Mesenchymal stem cell (in vitro differentiated cells and primary cell): Measurements from ENCODE around the gene NR1I3.

Experiments
- DNase-seq: peaks from one replicate; pipeline ENCODE4 v3.0.0-alpha.2; 2013
- H2AFZ ChIP-seq: one replicate; pipeline ENCODE4 v1.6.1; 2013; ENCODE audit warnings: low read depth, mild to moderate bottlenecking, control low read depth, inconsistent platforms, low read length, moderate library complexity
- H2AK5ac ChIP-seq: 2 replicates; pipeline ENCODE4 v1.6.1; 2013; ENCODE audit warnings: low read length, moderate library complexity, mild to moderate bottlenecking, inconsistent platforms; ENCODE audit not compliant: severe bottlenecking
- H2BK120ac ChIP-seq: one replicate; pipeline ENCODE4 v1.6.1; 2013; ENCODE audit warnings: low read depth, mild to moderate bottlenecking, inconsistent platforms, low read length, moderate library complexity
- H2BK12ac ChIP-seq, 2 experiments: one replicate each; pipeline ENCODE4 v1.6.1; 2013; ENCODE audit warnings: inconsistent platforms in 2 of 2, low read length in 2 of 2, mild to moderate bottlenecking in 2 of 2, moderate library complexity in 2 of 2, control low read depth in 1 of 2
- H2BK15ac ChIP-seq: one replicate; pipeline ENCODE4 v1.6.1; 2013; ENCODE audit warnings: mild to moderate bottlenecking, low read depth, inconsistent platforms; ENCODE audit not compliant: poor library complexity, severe bottlenecking
- H2BK5ac ChIP-seq: 2 replicates; pipeline ENCODE4 v1.6.1; 2013; ENCODE audit warnings: low read depth, mild to moderate bottlenecking, low read length, control low read depth, inconsistent platforms; ENCODE audit not compliant: poor library complexity, severe bottlenecking
- H3K14ac ChIP-seq, 2 experiments: one replicate each; pipeline ENCODE4 v1.6.1; 2013; ENCODE audit warnings: inconsistent platforms in 2 of 2, low read length in 2 of 2, control low read depth in 1 of 2, mild to moderate bottlenecking in 1 of 2, moderate library complexity in 1 of 2
- H3K18ac ChIP-seq, 2 experiments: one replicate each; pipeline ENCODE4 v1.6.1; 2013; ENCODE audit warnings: inconsistent platforms in 2 of 2, low read length in 2 of 2, control low read depth in 1 of 2, low read depth in 1 of 2, mild to moderate bottlenecking in 1 of 2
- H3K23ac ChIP-seq, 2 experiments: one replicate each; pipeline ENCODE4 v1.6.1; 2013; ENCODE audit warnings: inconsistent platforms in 2 of 2, low read length in 2 of 2, mild to moderate bottlenecking in 2 of 2, moderate library complexity in 2 of 2, control low read depth in 1 of 2
- H3K27ac ChIP-seq: 2 replicates; pipeline ENCODE4 v1.5.1; 2013; ENCODE audit warnings: mild to moderate bottlenecking, moderate library complexity, low read length, control low read depth, inconsistent platforms; ENCODE audit not compliant: poor library complexity, severe bottlenecking
- H3K27me3 ChIP-seq, 2 experiments: 2 replicates each; pipeline versions ENCODE4 v1.6.1 to v1.7.0; 2013; ENCODE audit warnings: low read length in 2 of 2, mild to moderate bottlenecking in 2 of 2, moderate library complexity in 2 of 2, control low read depth in 1 of 2, inconsistent platforms in 1 of 2; ENCODE audit not compliant: control insufficient read depth in 1 of 2, insufficient read depth in 1 of 2
- H3K36me3 ChIP-seq, 2 experiments: 2 replicates each; pipeline versions ENCODE4 v1.6.1 to v1.7.0; 2013; ENCODE audit warnings: low read length in 2 of 2, control low read depth in 1 of 2, inconsistent platforms in 1 of 2, low read depth in 1 of 2, mild to moderate bottlenecking in 1 of 2; ENCODE audit not compliant: insufficient read depth in 2 of 2, control insufficient read depth in 1 of 2
- H3K4ac ChIP-seq, 2 experiments: one replicate each; pipeline ENCODE4 v1.6.1; 2013; ENCODE audit warnings: inconsistent platforms in 2 of 2, low read length in 2 of 2, mild to moderate bottlenecking in 2 of 2, moderate library complexity in 2 of 2, control low read depth in 1 of 2, low read depth in 1 of 2
- H3K4me1 ChIP-seq: 2 replicates; pipeline ENCODE4 v1.6.1; 2013; ENCODE audit warnings: low read depth, low read length, control low read depth; ENCODE audit not compliant: control insufficient read depth, insufficient read depth
- H3K4me2 ChIP-seq: 2 replicates; pipeline ENCODE4 v1.6.1; 2013; ENCODE audit warnings: low read length, mild to moderate bottlenecking, inconsistent platforms; ENCODE audit not compliant: poor library complexity, severe bottlenecking
- H3K4me3 ChIP-seq, 2 experiments: 2 replicates each; pipeline versions ENCODE4 v1.5.1 to v1.7.0; 2013; ENCODE audit warnings: low read length in 2 of 2, mild to moderate bottlenecking in 2 of 2, control low read depth in 1 of 2, low read depth in 1 of 2; ENCODE audit not compliant: insufficient read depth in 1 of 2
- H3K79me1 ChIP-seq: replicated peaks from 2 replicates; pipeline ENCODE4 v1.6.1; 2013; ENCODE audit warnings: mild to moderate bottlenecking, control low read depth, low read length, inconsistent platforms; ENCODE audit not compliant: poor library complexity, severe bottlenecking
- H3K9ac ChIP-seq: 2 replicates; pipeline ENCODE4 v1.7.0; 2013; ENCODE audit warnings: mild to moderate bottlenecking, low read length, moderate library complexity
- H3K9me3 ChIP-seq: 2 replicates; pipeline ENCODE4 v1.7.0; 2013; ENCODE audit warnings: mild to moderate bottlenecking, low read length; ENCODE audit not compliant: control insufficient read depth
- H4K8ac ChIP-seq: one replicate; pipeline ENCODE4 v1.6.1; 2013; ENCODE audit warnings: inconsistent platforms, mild to moderate bottlenecking, low read length, moderate library complexity
- H4K91ac ChIP-seq: one replicate; pipeline ENCODE4 v1.6.1; 2013; ENCODE audit warnings: mild to moderate bottlenecking, low read length, inconsistent platforms
- WGBS: methylation state at CpG from one replicate; pipeline ENCODE4 v1.1.7; 2013; ENCODE audit warnings: mixed read lengths; 5-methylcytosine and 5-hydroxymethylcytosine counted together

The NR1I3 gene

DNA sequence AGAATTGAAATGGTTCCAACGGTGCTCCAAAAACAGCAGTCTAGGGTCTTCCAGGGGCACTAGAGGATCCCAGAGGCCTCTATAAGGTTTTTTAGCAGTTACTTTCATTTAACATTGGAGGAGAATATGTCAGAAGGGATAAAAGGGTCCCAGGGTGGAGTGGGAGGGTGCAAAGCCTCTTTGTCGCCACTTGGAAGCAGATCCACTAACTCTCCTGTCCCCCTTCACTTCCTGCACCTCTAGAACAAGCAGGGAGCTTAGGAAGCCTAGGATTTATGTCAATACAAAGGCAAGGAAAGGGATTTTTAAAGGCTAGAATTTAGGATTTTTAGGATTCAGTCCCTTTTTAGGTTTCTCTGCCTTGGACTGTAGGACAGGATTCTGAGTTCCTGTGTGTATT, 28.8 kb upstream of the NR1I3 start:
- Histone ChIP-seq H3K27ac (no peak overlapping the region), H2BK120ac (no peak overlapping the region), H3K18ac (no peak overlapping the region), H2BK5ac (no peak overlapping the region), H2AK5ac (no peak overlapping the region), H3K9me3 (no peaks in the 10 kb centered on the region), H2AFZ (no peak overlapping the region), H3K27me3 (peaks cover 3 to 31% of the 10 kb centered on the region in 2 experiments), H3K23ac (no peak overlapping the region), H3K79me1 (no peaks in the 10 kb centered on the region), H3K14ac (no peak overlapping the region), H3K4ac (no peak overlapping the region), H4K8ac (no peak overlapping the region), H3K4me2 (no peak overlapping the region), H3K4me3 (no peak overlapping the region), H4K91ac (no peak overlapping the region), H3K4me1 (peaks cover 5% of the 10 kb centered on the region), H2BK12ac (no peak overlapping the region), H3K36me3 (no peaks in the 10 kb centered on the region), H2BK15ac (no peak overlapping the region), H3K9ac (no peak overlapping the region)
- 72% methylated on average over 1 of the region's 2 CpGs for WGBS
- no peak for DNase-seq

DNA sequence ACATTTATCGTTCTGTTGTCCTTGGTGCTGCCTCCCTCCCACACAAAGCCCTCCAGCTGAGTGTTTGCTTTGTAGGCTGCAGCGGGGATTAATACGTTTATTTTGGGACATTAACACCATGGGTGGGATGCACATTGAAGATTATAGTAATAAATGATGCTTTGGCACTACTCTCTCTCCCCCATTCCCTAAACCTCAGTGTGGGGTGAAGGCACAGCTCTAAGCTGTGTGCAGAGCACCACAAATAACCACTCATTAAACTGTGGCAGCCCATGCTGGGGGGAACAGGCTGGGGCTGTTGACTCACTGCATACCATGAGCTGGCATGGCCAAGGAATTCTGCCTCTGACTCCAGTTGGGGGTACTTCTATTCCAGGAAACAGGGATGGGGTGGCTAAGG, 28.2 kb upstream of the NR1I3 start:
- H3K27me3 ChIP-seq = peaks cover 6 to 33% of the 10 kb centered on the region in 2 experiments
- no peak overlapping the region for H3K4me3 ChIP-seq
- H2BK12ac ChIP-seq = no peak overlapping the region
- peaks cover 6% of the 10 kb centered on the region for H3K4me1 ChIP-seq
- H3K36me3 ChIP-seq = no peaks in the 10 kb centered on the region
- H2BK15ac ChIP-seq = no peak overlapping the region
- no peak overlapping the region for H2BK120ac ChIP-seq
- no peak overlapping the region for H3K4me2 ChIP-seq
- H3K9me3 ChIP-seq = no peaks in the 10 kb centered on the region
- no peak overlapping the region for H3K23ac ChIP-seq
- H3K14ac ChIP-seq = no peak overlapping the region
- H2BK5ac ChIP-seq = no peak overlapping the region
- no peak overlapping the region for H4K91ac ChIP-seq
- no peaks in the 10 kb centered on the region for H3K79me1 ChIP-seq
- H3K18ac ChIP-seq = no peak overlapping the region
- no peak overlapping the region for H4K8ac ChIP-seq
- no peak overlapping the region for H3K4ac ChIP-seq
- no CpG with 5 or more reads among the region's 3 CpGs for WGBS
- no peak overlapping the region for H2AFZ ChIP-seq
- no peak overlapping the region for H2AK5ac ChIP-seq
- no peak for DNase-seq
- H3K27ac ChIP-seq = no peak overlapping the region
- no peak overlapping the region for H3K9ac ChIP-seq

DNA sequence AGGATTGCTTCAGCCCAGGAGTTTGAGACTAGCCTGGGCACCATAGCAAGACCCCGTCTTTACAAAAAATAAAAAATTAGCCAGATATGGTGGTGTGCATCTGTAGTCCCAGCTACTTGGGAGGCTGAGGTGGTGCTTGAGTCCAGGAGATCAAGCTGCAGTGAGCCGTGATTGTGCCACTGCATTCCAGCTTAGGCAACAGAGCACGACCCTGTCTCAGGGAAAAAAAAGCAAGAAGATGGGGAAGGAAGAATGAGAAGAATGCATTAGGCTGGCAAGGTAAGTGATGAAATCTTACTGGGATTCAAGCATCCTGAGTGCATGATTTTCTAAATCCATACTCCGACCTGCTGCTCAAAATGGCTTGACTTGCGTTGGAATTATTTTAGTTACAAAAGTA, 27.3 kb upstream of the NR1I3 start:
- H3K23ac ChIP-seq = no peak overlapping the region
- no peak overlapping the region for H4K8ac ChIP-seq
- H3K4me3 ChIP-seq = no peak overlapping the region
- no peak overlapping the region for H2BK15ac ChIP-seq
- H3K4ac ChIP-seq = no peak overlapping the region
- no peak overlapping the region for H2AK5ac ChIP-seq
- no peak overlapping the region for H3K4me2 ChIP-seq
- WGBS = 93% methylated on average over 5 of the region's 5 CpGs
- peaks cover 15 to 42% of the 10 kb centered on the region in 2 experiments for H3K27me3 ChIP-seq
- H3K36me3 ChIP-seq = no peaks in the 10 kb centered on the region
- no peak overlapping the region for H3K14ac ChIP-seq
- DNase-seq = no peak
- no peak overlapping the region for H2BK120ac ChIP-seq
- H2BK12ac ChIP-seq = no peak overlapping the region
- no peak overlapping the region for H3K18ac ChIP-seq
- no peaks in the 10 kb centered on the region for H3K79me1 ChIP-seq
- no peak overlapping the region for H4K91ac ChIP-seq
- H3K9ac ChIP-seq = no peak overlapping the region
- peaks cover 7% of the 10 kb centered on the region for H3K4me1 ChIP-seq
- H2BK5ac ChIP-seq = no peak overlapping the region
- no peak overlapping the region for H2AFZ ChIP-seq
- no peaks in the 10 kb centered on the region for H3K9me3 ChIP-seq
- H3K27ac ChIP-seq = no peak overlapping the region

DNA sequence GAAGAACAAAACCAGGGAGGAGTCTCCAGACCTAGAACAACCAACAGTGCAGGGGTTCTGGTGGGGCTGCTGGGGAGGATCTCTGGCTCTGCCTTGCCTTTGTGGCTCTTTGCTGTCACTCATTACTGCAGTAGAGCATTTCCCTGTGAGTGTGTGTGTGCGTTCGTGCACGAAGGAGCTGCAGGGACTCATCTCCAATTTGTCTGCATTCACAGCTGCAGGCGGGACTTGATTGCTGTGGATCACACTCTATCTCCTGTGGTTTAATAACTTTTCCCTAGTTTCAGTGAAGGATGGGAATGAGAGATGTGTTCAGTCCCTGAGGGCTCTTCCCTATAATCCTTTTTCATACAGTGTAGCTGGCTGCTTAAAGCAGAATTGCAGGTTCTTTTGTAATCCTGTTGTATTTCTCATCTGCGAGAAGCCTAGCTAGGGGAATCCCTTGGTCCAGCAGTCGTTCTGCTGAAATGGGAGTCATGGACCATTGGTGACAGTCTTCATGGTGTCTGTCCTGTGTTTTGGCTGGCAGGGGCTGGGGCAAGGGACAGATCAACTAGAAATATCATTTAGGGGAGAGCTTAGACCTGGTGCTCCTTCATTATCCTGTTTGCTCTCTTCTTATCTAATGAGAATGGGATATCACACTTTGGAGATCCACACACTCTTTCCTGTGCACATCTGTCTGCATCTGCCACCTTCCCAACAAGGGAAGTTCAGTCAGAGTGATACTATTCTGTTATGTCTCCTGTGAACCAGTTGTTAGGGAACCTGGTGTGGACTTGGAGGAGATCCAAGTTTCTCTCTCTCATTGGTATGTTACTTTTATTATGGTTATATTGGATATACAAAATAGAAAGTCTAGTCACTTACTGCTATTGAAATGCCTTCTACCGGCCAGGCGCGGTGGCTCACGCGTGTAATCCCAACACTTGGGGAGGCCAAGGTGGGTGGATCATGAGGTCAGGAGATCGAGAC, 23.5 kb upstream of the NR1I3 start:
- Histone ChIP-seq H3K27ac (no peak overlapping the region), H3K23ac (no peak overlapping the region), H3K79me1 (no peaks in the 10 kb centered on the region), H3K4me3 (no peak overlapping the region), H3K9me3 (peaks cover 13% of the 10 kb centered on the region), H2AFZ (no peak overlapping the region), H3K4ac (no peak overlapping the region), H2AK5ac (no peak overlapping the region), H3K18ac (no peak overlapping the region), H2BK12ac (no peak overlapping the region), H4K91ac (no peak overlapping the region), H3K14ac (no peak overlapping the region), H2BK120ac (no peak overlapping the region), H3K36me3 (no peaks in the 10 kb centered on the region), H2BK5ac (no peak overlapping the region), H3K4me2 (no peak overlapping the region), H3K27me3 (peaks cover 48 to 65% of the 10 kb centered on the region in 2 experiments), H4K8ac (no peak overlapping the region), H3K4me1 (peaks cover 13% of the 10 kb centered on the region), H2BK15ac (no peak overlapping the region), H3K9ac (no peak overlapping the region)
- no peak for DNase-seq
- WGBS = 77% methylated on average over 11 of the region's 12 CpGs
